ENCODE results near the gene CD22. TPM values are rescaled to one million over a fixed set of nuclear protein-coding genes. Genes with fewer than 3 reads are reported as not detected.
"Not testable (repeated sequence)": the region's sequence is repeated elsewhere in the genome, so short reads cannot be mapped to it uniquely, and the experiment has no call there.

The CD22 gene
- not detected in 2 replicates for total RNA-seq (2014; rRNA removed; shearing (Covaris generic))
- not detected in 2 replicates for polyA plus RNA-seq (2014; cell fraction: nucleus; rRNA removed)

DNA sequence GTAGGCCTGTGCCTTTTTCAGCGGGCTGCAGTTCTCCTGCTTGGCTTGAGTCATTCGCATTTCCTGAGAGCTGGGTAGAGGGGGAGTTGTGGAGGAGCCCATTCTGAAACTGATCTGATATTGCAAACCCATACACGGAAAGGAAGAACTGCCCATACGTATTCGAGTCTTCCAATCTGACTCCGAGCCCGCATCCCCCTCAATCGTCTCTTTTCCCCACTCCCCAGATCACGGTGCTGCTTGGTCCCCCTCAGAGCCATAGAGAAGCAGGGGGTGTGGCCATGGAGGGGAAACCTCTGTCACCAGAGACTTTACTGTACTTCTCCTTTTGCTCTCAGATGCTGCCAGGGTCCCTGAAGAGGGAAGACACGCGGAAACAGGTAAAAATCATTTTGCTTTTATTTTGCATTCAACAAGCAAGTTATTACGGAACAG, at the start of gene CD22:
CD22 (plus strand) TSS at position 337 of the 435 bp plus-strand sequence. CDS start 2,854 bp downstream, outside the sequence.
- DNase-seq (ENCODE audit: extremely low read depth, low read depth), result no peak

DNA sequence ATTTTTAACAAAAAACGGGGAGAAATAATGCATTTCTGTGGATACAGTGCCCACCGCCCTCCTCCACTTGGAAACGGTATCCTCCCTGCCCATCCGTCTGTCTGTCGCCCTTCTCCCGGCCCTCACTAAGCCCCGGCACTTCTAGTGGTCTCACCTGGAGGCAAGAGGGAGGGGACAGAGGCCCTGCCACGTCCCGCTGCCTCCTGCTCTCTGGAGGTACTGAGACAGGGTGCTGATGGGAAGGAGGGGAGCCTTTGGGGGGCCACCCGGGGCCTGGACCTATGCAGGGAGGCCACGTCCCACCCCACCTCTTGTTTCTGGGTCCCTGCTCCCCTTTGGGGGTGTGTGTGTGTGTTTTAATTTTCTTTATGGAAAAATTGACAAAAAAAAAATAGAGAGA, 49.6 kb upstream of the CD22 start:
- DNase-seq (ENCODE audit: extremely low read depth, low read depth), result no peak

DNA sequence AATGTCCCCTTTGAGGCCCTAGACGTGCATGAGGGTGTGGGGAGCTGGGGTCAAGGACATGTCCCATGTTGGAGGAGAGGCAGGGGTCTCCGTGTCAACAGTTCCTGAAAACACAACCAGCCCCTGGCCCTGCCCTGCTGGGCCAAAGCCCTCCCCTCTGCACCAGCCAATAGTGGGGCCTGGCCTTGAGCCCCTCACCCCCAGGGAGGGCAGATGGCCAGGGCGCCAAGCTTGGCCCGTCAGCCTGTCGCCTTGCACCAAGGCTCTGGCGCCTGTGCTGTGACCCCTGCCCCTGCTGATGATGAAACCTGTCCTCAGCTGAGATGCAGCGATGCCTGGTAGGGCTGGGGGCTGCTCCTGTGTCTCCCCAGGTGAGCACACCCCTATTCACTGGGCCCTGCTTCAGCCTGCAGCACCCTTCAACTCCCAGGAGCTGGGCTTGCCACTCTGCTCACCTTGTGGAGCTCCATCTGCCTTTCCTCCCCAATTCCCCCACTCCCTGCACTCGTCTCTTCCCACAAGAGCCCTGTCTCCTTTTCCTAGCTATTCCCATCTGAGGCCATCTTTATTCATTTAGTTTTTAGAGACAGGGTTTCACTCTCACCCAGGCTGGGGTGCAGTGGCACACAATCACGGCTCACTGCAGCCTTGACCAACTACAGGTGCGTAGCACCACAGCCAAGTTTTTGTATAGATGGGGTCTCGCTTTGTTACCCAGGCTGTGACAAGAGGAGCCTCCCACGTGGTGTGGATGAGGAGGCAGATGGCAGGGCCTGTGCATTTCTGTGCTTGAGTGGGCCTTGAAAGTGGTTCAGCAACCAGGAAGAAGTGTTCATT, 48.8 kb upstream of the CD22 start:
- no peak for DNase-seq (ENCODE audit: extremely low read depth, low read depth)

DNA sequence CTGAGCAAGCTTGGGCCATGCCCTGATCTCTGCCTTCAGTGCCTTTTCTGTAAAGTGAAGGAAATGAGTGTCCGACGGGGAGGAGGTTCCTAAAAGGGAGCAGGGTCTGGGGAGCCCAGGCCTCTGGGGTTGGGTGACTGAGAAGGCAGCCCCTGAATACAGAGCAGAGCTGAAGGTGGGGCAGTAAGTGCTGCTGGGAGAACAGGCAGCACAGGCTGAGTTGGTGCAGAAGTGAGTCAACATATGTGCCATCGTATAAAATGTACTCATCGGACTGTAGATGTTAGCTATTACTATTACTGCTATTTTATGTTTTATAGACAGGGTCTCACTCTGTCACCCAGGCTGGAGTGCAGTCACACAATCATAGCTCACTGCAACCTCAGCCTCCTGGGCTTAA, 47.7 kb upstream of the CD22 start:
- DNase-seq (ENCODE audit: extremely low read depth, low read depth), result no peak

DNA sequence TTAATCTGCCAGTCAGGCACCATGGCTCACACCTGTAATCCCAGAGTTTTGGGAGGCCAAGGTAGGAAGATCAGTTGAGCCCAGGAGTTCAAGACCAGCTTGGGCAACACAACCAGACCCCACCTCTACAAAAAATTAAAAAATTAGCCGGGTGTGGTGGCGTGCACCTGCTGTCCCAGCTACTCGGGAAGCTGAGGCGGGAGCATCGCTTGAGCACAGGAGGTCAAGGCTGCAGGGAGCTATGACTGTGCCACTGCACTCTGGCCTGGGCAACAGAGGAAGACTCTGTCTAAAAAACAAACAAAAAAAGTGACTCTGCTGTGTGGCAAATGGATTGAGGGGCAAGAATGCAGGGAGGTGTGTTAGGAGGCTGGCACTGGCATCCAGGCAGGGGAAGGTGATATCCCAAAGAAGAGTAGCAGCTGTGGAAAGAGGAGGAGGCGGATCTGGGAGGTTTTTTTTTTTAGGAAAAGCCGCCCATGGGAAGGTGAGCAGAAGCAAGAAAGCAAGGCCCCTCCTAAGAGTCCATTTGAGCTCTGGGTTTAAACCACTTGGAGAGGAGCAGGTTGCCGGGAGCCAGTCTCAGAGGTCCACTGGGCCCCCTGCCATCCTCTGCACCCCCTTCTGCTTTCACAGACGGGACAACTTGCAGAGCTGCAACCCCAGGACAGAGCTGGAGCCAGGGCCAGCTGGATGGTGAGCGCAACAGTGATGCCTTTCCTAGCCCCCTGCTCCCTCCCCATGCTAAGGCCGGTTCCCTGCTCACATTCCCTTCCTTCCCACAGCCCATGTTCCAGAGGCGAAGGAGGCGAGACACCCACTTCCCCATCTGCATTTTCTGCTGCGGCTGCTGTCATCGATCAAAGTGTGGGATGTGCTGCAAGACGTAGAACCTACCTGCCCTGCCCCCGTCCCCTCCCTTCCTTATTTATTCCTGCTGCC, 44.6 kb upstream of the CD22 start:
- no peak for DNase-seq (ENCODE audit: extremely low read depth, low read depth)

DNA sequence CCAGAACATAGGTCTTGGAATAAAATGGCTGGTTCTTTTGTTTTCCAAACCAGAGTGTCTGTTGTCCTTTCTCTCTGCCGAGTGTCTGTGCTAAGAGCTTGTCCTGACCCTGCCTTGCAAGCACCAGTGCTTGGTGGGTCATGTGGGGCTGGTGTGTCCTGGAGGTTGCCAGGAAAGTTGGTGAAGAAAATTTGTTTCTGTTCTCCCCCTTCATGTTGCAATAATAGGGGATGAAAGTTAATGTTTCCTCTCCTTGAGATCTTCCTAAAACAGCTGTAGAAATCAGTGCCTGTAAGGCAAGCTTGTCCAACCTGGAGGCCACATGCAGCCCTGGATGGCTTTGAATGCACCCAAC, 43.9 kb upstream of the CD22 start:
- DNase-seq (ENCODE audit: extremely low read depth, low read depth), result no peak

DNA sequence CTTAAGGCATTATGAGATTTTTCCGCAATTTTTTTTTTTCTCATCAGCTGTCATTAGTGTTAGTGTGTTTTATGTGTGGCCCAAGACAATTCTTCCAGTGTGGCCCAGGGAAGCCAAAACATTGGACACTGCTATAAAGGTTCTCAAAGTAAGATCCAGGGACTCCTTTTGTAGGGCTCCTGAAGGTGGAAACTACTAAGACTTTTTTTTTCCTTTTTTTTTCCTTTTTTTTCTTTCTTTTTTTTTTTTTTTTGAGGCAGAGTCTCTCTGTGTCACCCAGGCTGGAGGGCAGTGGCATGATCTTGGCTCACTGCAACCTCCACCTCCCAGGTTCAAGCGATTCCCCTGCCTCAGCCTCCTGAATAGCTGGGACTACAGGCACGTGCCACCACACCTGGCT, 43.5 kb upstream of the CD22 start:
- not testable (repeated sequence) for DNase-seq (ENCODE audit: extremely low read depth, low read depth)

DNA sequence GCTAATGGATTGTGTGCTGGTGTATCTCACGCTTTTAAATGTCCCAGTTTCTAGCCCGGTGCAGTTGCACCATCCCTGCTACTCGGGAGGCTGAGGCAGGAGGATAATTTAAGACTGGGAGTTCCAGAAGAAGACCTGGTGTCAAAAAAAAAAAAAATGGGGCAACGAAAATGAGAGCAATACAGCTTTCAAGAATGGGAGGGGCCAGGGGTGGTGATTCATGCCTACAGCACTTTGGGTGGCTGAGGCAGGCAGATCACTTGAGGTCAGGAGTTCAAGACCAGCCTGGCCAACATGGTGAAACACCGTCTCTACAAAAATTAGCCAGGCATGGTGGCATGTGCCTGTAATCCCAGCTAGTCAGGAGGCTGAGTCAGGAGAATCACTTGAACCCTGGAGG, 42.9 kb upstream of the CD22 start:
- not testable (repeated sequence) for DNase-seq (ENCODE audit: extremely low read depth, low read depth)

DNA sequence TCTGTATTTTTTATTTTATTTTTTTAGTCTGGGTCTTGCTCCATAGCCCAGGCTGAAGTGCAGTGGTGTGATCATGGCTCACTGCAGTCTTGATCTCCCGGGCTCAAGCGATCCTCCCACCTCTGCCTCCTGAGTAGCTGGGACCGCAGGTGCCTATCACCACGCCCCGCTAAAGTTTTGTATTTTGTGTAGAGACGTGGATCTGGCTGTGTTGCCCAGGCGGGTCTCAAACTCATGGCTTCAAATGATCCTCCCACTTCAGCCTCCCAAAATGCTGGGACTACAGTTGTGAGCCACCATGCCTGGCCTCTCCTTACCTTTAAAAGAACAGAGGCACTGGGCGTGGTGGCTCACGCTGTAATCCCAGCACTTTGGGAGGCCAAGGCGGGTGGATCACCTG, 41.3 kb upstream of the CD22 start:
- DNase-seq (ENCODE audit: extremely low read depth, low read depth), result no peak

DNA sequence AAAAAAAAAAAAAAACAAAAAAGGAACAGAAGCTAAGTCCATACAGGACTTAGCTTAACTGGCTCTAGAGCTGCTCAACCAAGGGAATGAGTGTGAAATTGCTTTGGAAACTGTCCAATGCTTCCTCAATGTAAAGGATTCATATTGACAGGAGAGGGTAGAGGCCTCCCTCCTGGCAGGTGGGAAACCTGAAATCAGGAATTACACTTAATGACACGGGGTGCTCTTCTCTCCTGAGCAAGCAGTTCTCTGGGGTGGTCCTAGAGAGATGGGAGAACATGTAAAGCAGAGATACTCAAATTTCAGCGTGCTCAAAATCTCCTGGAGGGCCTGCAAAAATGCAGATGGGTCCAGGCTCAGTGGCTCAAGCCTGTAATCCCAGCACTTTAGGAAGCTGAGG, 40.7 kb upstream of the CD22 start:
- no peak for DNase-seq (ENCODE audit: extremely low read depth, low read depth)

DNA sequence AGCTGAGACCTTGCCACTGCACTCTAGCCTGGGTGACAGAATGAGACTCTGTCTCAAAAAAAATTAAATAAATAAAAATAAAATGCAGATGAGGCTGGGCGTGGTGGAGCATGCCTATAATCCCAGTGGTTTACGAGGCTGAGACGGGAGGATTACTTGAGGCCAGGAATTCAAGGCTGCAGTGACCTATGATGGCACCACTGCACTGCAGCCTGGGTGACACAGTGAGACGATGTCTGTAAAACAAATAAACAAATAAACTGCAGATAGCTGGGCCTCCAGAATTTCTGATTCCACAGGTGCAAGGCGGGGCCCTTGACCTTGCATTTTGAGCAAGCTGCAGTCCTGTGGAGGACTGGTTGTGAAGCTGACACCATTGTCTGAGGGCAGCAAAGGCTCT, 40.1 kb upstream of the CD22 start:
- no peak for DNase-seq (ENCODE audit: extremely low read depth, low read depth)

DNA sequence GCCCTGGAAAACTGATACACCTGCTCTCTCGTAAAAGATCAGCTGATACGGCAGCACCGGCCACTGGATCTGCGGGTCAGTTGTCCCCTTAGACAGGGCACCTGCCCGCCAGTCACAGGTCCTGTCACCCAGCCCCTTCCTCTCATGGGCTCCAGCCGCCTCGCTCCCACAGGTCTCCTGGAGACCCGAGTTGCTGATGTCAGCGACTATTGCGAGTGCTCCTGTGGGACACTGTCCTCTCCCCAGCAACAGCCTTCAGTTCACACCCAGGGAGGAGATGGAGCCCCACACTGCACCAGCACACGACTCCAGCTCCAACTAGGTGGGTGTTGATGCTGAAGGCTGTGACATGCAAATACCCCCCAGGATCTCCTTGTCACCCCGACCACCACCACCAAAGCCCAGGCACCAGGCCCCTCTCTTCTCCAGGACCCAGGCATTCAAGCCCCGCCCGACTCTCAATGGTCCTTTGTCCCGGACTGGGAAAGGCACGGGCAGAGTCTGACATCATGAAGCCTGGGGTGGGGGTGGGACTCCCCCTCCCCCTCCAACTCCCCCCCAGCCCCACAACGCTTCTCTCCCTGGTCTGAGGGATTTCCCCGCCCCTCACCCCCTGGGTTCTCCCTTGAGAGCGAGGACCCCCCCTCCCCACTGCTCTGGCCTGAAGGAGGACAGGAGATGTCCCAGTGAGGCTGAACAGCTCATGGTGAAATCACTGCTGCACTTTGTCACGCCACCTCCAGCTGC, 38.4 kb upstream of the CD22 start:
- DNase-seq (ENCODE audit: extremely low read depth, low read depth), result no peak

DNA sequence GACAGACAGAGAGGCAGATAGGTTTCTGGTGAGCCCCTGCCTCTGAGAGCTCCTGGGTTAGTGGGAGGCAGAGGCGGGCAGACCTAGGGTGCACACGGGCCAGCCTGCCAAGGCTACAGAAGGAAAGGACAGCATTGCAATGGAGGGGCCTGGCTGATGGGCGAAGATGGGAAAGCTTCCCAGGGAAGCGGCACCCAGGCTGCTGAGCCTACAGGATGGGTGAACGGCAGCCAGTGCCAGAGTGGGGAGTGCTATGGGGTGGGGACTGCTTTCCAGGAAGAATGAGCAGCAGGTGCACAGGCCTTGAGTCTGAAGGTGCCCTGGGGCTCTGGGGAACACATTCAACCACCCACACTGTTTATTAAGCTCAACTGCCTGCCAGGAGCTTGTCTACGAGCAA, 37.7 kb upstream of the CD22 start:
- no peak for DNase-seq (ENCODE audit: extremely low read depth, low read depth)

DNA sequence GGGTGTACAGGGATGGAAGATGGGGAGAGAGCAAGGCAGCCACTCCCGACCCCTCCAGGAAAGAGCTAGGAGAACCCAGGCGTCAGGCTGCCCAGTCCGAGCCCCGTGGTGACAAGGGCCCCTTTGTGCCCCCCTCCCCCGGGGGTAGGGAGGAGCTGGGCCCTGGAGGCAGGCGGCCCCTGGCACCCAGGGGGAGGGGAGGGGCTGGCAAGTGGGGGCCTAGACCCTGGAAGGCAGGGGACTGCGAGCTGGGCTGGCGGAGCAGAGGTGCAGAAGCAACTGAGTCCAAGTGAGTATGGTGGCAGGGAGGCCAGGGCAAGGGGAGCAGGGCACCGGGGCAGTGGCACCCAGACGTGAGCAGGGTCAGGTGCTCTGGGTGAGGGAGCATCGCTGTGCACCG, 37.1 kb upstream of the CD22 start, which contains the start of gene MAG:
MAG (plus strand) TSS at position 246 of the 400 bp plus-strand sequence. CDS start 3,248 bp downstream, outside the sequence.
- DNase-seq (ENCODE audit: extremely low read depth, low read depth), result no peak

DNA sequence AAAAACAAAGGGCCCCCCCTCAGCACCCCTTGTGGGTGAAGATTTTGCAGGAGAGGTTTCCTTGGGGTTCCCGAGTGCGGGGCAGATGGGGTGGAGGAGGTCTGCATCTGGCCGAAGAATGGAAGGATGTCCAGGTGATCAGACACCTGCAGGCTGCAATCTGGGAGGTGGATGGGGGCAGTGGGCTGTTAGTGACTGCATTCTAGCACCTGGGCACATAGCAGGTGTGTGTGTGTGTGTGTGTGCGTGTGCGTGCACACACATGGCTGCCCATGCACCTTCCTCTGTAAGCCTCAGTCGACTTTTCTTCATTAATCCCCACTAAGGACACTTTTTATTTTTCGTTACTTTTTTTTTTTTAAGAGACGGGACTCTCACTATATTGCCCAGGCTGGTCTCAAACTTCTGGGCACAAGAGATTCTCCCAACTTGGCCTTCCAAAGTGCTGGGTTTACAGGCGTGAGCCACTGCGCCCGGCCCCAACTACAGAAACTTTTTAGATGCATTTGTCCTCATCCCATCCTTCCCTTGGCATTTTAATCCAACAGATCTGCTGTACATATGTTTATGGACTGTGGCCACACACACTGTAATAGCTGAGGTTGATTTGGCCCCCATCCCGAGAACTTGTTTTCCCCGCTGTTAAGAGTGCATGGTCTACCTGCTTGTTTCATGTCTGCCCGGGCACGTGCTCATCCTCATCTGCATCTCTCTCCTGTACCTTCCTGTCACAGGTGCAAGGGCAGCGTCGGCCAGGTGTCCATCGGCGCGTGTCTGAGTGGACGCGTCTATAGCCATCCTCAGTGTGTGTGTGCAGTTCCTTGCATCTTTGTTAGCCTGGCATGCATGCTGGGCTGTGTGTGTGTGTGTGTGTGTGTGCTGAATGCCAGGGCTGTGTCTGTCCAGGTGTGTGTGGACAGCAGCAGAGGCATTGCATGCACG, 36.3 kb upstream of the CD22 start:
- DNase-seq (ENCODE audit: extremely low read depth, low read depth), result no peak

DNA sequence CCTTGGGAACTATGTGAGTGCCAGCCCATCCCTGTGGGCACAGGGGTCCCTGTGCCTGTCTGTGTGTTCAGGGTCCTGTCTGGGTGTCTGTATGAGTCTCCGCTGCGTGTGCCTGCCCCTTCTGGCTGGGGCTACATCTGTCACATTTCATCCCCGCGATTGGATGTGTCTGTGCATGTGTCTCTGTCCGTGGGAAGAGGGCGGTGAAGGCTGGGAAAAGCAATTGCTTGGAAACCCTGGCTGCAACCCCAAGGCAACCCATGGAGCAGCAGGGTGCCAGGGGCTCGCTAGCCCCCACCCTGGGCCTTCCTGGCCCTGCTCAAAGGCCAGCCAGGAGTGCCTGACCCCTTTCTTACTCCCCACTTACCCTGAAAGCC, 35.6 kb upstream of the CD22 start:
- no peak for DNase-seq (ENCODE audit: extremely low read depth, low read depth)

DNA sequence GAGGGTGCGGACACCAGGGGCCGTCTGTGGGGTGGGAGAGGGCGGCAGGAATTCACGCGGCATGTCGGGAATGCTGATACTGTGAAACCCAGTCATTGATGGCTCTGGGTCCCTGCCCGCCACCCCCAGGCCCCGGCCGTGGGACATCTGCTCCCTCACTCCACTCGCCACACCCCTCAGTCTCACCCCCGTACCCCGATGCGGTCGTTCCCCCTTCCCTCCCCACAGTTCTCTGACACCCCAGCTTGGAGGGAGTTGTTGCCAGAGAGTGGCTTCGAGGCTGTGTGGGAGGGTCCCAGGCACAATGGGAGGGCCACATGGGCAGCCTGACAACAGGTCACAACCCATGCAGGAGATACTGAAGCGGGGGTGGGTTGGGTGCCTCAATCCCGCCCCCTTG, 35.2 kb upstream of the CD22 start:
- no peak for DNase-seq (ENCODE audit: extremely low read depth, low read depth)

DNA sequence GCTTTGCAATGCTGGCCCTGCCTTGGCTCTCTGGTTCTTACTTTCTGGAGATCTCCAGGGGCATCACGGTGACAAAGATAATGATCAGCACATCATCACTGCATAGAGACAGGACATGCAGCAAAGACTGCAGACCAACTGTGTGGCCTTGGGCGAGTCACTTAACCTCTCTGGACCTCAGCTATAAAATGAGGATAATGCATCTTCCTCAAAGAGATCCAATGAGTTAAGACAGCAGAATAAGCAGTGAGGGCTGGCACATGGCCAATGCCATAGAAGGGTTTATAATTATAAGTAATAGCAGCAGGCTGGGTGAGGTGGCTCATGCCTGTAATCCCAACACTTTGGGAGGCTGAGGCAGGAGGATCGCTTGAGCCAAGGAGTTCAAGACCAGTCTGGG, 34.7 kb upstream of the CD22 start:
- no peak for DNase-seq (ENCODE audit: extremely low read depth, low read depth)

Measured in NCI-H460 (cell line).